Measurements from ENCODE around the gene SEPTIN2.
"Not testable (repeated sequence)": the region's sequence is repeated elsewhere in the genome, so short reads cannot be mapped to it uniquely, and the experiment has no call there.

SEPTIN2 gene

DNA sequence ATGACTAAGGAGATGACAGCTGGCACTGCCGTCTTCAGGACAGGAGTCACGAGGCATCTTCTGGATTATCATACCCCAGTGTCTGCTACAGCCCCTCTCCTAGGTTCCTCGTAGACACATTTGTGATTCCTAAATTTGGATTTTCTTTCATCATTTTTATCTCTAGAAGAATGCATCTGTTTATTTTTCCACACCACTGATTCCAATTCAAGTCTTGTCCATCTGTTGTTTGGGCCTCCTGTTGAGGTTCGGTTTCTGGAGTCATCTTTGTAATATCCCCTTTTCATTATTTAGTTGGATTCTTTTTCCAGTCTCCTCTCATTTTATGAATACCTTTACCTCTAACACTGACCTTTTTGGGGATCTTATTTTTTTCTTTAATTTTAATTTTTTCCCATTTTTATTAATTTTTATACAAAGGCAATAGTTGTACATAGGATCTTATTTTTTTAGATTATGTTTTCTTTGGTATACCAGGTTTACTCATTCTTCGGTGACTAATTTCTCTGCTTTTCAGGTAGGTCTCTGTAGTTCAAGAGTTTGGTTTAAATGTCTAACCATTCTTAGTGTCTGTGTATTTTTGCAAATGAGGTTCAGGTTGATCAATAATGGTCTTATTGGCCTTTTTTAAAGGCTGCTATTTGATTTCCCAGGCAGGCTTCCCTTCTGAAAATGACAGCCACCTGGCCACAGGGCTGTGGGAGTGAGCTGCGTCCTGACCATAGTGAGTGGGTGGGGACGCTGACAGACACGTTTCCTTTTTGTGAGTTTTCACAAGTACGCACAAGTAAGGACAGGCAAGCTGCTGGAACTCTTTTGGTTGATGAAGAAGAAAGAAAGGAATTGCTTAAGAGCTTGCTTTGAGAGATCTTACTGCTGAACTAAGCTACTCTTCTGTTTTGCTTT is 74.8 kb downstream of the SEPTIN2 start:
- peak in 1 of 2 donors; percentile 6 for DNase-seq

DNA sequence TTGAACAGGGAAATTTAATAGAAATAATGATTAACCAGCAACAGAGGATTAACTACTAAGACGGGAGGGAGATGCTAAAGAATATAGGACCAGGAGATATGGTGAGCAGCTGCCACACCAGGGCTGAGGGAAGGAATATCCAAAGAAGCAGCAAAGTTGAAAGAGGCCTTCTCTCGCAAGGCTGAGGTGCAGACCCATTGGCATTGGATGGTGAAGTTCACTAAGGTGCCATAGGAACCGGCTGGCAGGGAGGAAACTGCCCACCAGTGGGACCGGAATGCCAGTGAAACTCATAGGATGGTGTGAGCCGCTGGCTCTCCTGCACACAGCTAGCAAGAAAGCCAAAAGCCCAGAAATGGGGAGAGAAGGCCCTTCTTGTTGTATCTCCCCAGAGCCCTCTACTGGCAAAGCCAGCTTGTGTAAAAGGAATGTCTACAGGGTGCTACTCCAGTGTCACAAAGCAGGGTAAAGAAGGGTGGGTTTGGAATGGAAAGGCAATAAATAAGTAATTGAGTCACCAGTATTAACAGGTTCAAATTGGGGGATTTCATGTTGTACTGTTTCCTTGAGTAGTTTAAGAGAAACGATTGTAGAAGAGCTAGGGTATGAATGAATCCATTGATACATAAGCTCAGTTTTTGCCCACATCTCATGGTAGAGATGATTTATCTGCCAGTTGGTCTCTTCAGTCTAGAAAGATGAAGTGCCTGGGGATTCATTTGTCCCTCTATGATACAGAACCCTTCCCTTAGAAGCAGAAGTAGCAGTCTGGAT is 76.4 kb downstream of the SEPTIN2 start:
- peak; percentile 8 to 16 for DNase-seq

DNA sequence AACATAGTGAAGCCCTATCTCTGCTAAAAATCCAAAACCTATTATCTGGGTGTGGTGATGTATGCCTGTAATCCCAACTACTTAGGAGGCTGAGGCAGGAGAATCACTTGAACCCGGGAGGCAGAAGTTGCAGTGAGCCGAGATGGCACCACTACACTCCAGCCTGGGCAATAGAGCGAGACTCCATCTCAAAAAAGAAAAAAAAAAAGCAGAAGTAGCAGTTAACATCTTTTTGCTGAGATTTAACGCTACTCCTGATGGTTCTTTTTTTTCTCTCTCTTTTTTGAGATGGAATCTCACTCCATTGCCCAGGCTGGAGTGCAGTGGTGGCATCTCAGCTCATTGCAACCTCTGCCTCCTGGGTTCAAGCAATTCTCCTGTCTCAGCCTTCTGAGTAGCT is 77.0 kb downstream of the SEPTIN2 start:
- not testable (repeated sequence) for DNase-seq

DNA sequence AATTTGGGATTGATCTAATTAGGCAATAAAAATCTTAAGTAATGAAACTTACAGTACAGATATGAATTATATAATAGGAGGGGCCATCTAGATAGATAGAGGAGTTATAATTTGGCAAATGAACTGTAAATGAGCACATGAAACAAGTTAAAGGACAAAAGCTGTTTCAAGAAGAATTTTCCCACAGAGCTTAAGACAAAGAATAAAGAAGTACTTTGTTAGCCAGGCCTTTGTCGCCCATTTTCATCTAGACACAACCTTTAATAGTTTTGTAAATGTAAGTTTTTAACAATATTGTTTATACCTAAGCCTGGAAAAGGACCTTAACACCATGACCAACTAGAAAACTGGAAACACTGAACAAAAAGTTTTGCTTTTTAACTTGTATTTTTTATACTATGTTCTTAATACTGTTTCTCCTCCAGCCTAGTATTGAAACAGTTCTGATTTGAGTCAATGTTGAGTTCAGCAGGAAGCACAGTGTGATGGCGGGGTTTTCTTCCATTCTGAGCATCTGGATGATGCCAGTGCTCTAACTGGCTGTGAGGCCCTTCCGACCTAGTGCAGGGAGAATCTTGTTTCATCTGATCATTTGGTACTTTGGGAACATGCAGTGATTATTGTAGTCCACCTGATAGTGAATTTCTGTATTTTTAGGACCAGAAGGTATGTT is 77.9 kb downstream of the SEPTIN2 start:
- DNase-seq: no peak

DNA sequence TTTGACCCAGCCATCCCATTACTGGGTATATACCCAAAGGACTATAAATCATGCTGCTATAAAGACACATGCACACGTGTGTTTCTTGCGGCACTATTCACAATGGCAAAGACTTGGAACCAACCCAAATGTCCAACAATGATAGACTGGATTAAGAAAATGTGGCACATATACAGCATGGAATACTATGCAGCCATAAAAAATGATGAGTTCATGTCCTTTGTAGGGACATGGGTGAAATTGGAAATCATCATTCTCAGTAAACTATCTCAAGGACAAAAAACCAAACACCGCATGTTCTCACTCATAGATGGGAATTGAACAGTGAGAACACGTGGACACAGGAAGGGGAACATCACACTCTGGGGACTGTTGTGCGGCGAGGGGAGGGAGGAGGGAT is 81.1 kb downstream of the SEPTIN2 start:
- DNase-seq: not testable (repeated sequence)

DNA sequence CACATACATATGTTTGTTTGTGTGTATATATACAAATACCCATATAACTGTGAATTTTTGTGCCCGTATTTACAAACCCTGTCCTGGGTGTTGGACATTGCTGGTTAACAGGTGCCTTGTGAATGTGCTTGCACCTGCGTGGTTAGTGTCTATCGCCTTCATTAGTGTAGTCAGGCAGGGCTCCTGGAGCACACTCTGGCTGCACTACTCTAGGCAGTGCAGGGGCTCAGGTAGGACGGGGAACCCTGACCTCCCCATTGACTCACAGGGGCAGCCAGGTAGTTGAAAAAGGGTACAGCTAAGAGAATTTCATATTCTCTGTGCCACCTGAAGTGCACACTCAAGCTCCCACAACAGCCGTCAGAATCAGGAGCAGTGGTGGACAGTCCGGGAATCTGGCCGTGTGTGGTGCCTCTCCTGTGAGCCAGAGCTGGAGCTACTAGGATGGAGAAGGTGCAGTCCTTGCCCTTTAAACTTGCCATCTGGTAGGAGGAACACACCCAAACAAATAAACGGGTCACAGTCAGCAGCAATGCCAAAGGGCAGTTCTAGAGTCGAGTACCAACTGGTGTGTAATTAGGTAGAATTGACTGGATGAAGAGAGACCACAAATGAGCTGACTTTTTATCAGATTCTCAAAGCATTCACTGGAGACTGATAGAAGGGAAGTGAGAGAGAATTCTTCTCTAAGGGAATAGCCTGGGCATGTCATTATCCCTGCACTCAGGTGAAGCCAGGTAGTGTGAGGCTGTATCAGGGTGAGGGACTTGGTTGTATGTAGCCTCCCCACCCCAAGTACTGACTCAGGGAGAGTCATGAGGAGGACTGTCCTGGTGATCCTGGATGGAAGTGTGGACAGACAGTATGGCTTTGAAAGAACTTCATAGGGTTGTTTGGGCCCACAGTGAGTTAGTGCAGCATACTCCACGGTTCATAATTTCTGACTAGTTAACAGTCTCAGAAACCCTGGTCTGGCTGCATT is 84.5 kb downstream of the SEPTIN2 start:
- no peak for DNase-seq

Data from inflammatory macrophage (primary cell).